Transverse colon (tissue), 4 donors: Measurements from ENCODE around the gene ZC3HAV1L. TPM values are rescaled to one million over a fixed set of nuclear protein-coding genes. Genes with fewer than 3 reads are reported as not detected.

ENCODE experiments used
- DNase-seq: peaks from one replicate; pipeline ENCODE4 v3.0.0-alpha.2; 2019
- H3K27ac ChIP-seq, 4 donors: fragments of 200-600 bp; sonication (generic); 2 replicates each; pipeline ENCODE4 v1.5.1; 2016 to 2018; ENCODE audit warnings: inconsistent platforms in 4 of 4
- H3K27me3 ChIP-seq: fragments of 200-600 bp; sonication (generic); 2 replicates; pipeline ENCODE4 v1.5.1; 2017; ENCODE audit warnings: inconsistent platforms
- H3K36me3 ChIP-seq, 4 donors: fragments of 200-600 bp; sonication (generic); 2 replicates each; pipeline ENCODE4 v1.5.1; 2017 to 2019; ENCODE audit warnings: inconsistent platforms in 4 of 4
- H3K4me1 ChIP-seq, 4 donors: fragments of 200-600 bp; sonication (generic); 2 replicates each; pipeline ENCODE4 v1.5.1; 2017 to 2020; ENCODE audit warnings: inconsistent platforms in 4 of 4
- H3K4me3 ChIP-seq, 4 donors: fragments of 200-600 bp; sonication (generic); 1 replicate in 1 of 4; 2 replicates in 3 of 4; pipeline versions ENCODE4 v1.5.1 to v1.6.1; 2017 to 2019; ENCODE audit warnings: inconsistent platforms in 4 of 4
- H3K9me3 ChIP-seq, 2 donors: fragments of 200-600 bp; sonication (generic); 2 replicates each; pipeline ENCODE4 v1.5.1; 2017 to 2019; ENCODE audit warnings: inconsistent platforms in 2 of 2
- EP300 ChIP-seq: sonication (generic); formaldehyde crosslinking; IDR thresholded peaks from one replicate; pipeline ENCODE4 v1.6.1; 2017; ENCODE audit warnings: antibody characterized with exemption, low read depth
- POLR2A ChIP-seq: fragments of 450-650 bp; IDR thresholded peaks from one replicate; pipeline ENCODE4 v1.6.1; 2016; ENCODE audit warnings: antibody characterized with exemption, mild to moderate bottlenecking, moderate library complexity
- POLR2AphosphoS5 ChIP-seq, 3 donors: sonication (generic); formaldehyde crosslinking; IDR thresholded peaks; one replicate each; pipeline ENCODE4 v1.6.1; 2016; ENCODE audit warnings: antibody characterized with exemption in 3 of 3
- WGBS, 2 donors: methylation state at CpG; one replicate each; pipeline ENCODE4 v1.1.5; 2018; ENCODE audit warnings: low coverage in 1 of 2; 5-methylcytosine and 5-hydroxymethylcytosine counted together
- in situ Hi-C, 4 donors: fragments of 200-750 bp; cut with MboI; loops; one replicate each; pipeline versions ENCODE4 v1.15.0 to v1.15.1; 2017; ENCODE audit warnings: low sequenced_read_pairs in 3 of 4, low pct_ligation_motif_present in 1 of 4, low pct_unique_long_range_greater_than_20kb in 1 of 4
- intact Hi-C: fragments of 100-400 bp; cut with DNase I; formaldehyde crosslinking; loops from one replicate; pipeline ENCODE4 v1.15.1; 2023; ENCODE audit warnings: low total_unique reads
- total RNA-seq, 4 donors: library from RNA; depleted of rRNA; stranded (reverse); fragments of >200 nt; gene quantifications; one replicate each; pipeline ENCODE4 v1.1.0, GENCODE V29; 2016
- TF ChIP-seq, protein P1 (sequence below), 5 experiments: fragments of 200-600 bp in 3 of 5; fragments of 450-650 bp in 2 of 5; sonication (generic) in 3 of 5; IDR thresholded peaks; 1 replicate in 2 of 5; 2 replicates in 3 of 5; pipeline ENCODE4 v1.5.1; 2016 to 2017; ENCODE audit warnings: antibody characterized with exemption in 5 of 5, inconsistent platforms in 3 of 5, mild to moderate bottlenecking in 2 of 5, moderate library complexity in 1 of 5

The ZC3HAV1L gene, protein sequence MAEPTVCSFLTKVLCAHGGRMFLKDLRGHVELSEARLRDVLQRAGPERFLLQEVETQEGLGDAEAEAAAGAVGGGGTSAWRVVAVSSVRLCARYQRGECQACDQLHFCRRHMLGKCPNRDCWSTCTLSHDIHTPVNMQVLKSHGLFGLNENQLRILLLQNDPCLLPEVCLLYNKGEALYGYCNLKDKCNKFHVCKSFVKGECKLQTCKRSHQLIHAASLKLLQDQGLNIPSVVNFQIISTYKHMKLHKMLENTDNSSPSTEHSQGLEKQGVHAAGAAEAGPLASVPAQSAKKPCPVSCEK
- 10 to 100 TPM in 2 of 4 donors, 1 to 10 TPM in 2; 5.2 to 71.4 (median 14.7) TPM for total RNA-seq

DNA sequence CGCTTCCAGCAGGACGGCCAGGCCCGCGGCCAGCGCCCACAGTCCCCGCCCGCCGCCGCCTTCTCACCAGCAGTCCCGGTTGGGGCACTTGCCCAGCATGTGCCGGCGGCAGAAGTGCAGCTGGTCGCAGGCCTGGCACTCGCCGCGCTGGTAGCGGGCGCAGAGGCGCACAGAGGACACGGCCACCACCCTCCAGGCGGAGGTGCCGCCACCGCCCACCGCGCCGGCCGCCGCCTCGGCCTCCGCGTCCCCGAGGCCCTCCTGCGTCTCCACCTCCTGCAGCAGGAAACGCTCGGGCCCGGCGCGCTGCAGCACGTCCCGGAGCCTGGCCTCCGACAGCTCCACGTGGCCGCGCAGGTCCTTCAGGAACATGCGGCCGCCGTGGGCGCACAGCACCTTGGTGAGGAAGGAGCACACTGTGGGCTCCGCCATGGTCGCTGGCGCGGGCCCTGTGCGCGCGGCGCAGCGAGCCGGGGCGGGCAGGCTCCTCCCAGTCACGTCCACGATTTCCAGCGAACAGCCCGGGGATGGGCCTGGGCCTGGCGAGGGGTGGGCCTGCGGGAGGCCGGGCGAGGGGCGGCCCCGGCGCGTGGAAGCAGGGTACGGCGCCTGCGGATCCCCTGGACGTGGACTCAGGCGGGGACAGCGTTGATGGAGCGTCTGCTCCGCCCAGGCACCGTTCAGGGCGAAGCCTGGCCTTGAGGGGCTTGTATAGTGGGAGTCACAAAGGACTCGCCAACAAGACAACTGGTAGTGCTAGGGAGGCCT, at the start of gene ZC3HAV1L:
TSS of gene ZC3HAV1L (minus strand) at position 457 of the 768 bp plus-strand sequence. CDS start at position 432, 25 bp downstream.
- in situ Hi-C loops = no loop called here
- 4% methylated on average over 40 of the region's 82 CpGs; no CpG with 5 or more reads in 1 of the 2 donors for WGBS, 2 donors
- peaks cover 0 to 19% (median 10%) of the 10 kb centered on the region in 4 donors for H3K4me1 ChIP-seq
- peak within 1 kb of the TSS; percentile 52 to 79 (median 60) for H3K4me3 ChIP-seq
- H3K36me3 ChIP-seq = no peaks in the 10 kb centered on the region
- no peaks in the 10 kb centered on the region for H3K9me3 ChIP-seq
- intact Hi-C loops = no loop called here
- no peaks in the 10 kb centered on the region for H3K27me3 ChIP-seq
- peak; percentile 46 for DNase-seq
- H3K27ac ChIP-seq = peak within 1 kb of the TSS; percentile 69 to 81 (median 72)
- TF ChIP-seq POLR2A (peak; percentile 48), POLR2AphosphoS5 (IDR thresholded peaks at IDR 0.05) (peak in 2 of 3 donors; percentile 36 to 49), EP300 (no peak)

DNA sequence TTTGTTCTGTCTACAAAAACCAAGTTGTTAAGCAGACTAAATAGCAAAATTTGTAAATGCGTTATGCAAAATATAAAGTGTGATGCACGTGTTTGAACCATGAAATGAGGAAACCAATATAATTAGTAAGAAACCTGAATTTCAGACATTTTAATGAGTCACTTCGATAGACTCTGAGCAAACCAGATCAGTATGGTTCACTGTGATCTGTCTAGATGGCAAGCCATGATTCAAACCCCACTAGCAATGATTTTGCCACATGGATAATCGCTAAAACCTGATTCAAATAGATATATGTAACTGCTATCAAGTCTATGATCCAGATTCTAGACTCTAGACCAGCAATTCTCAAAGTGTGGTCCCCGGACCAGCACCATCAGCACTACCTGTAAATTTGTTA, 48.9 kb upstream of the ZC3HAV1L start:
- 87 to 93% methylated on average over 3 to 5 of the region's 5 CpGs for WGBS, 2 donors
- in situ Hi-C loops = loop anchor here in 1 of 4 donors (25.0 kb wide), 1 partner anchor 197 kb away; no protein-coding TSS in a partner anchor
- TF ChIP-seq, protein P1, sequence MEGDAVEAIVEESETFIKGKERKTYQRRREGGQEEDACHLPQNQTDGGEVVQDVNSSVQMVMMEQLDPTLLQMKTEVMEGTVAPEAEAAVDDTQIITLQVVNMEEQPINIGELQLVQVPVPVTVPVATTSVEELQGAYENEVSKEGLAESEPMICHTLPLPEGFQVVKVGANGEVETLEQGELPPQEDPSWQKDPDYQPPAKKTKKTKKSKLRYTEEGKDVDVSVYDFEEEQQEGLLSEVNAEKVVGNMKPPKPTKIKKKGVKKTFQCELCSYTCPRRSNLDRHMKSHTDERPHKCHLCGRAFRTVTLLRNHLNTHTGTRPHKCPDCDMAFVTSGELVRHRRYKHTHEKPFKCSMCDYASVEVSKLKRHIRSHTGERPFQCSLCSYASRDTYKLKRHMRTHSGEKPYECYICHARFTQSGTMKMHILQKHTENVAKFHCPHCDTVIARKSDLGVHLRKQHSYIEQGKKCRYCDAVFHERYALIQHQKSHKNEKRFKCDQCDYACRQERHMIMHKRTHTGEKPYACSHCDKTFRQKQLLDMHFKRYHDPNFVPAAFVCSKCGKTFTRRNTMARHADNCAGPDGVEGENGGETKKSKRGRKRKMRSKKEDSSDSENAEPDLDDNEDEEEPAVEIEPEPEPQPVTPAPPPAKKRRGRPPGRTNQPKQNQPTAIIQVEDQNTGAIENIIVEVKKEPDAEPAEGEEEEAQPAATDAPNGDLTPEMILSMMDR (IDR thresholded peaks at IDR 0.05) = no peak
- TF ChIP-seq POLR2AphosphoS5 (IDR thresholded peaks at IDR 0.05) (no peak), EP300 (no peak), POLR2A (no peak)
- H3K4me3 ChIP-seq = no peak overlapping the region
- intact Hi-C loops = no loop called here
- peaks cover 0 to 62% (median 22%) of the 10 kb centered on the region in 4 donors for H3K36me3 ChIP-seq
- DNase-seq = no peak
- no peak overlapping the region for H3K27ac ChIP-seq
- H3K4me1 ChIP-seq = no peaks in the 10 kb centered on the region
- no peaks in the 10 kb centered on the region for H3K9me3 ChIP-seq
- H3K27me3 ChIP-seq = no peaks in the 10 kb centered on the region

DNA sequence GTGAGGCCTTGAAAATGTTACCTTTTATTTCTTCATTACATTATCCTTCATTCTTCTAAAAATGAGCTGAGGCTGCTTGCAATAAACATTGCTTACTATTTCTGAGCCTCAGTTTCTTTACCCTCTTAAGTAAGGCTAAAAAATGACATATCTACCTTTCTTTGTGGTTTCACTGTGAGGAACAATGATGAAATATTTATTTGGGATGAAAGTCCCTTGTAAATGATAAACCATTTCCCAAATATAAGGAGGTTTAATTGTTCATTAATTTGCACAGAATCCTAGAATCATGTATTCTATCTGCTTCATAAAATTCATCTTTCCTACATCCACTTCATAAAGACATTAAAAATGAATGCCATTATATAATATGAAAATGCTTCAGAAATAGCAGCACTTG, 45.7 kb upstream of the ZC3HAV1L start:
- no peaks in the 10 kb centered on the region for H3K27me3 ChIP-seq
- no peak overlapping the region for H3K27ac ChIP-seq
- H3K36me3 ChIP-seq = peaks cover 0 to 63% (median 26%) of the 10 kb centered on the region in 4 donors
- no peaks in the 10 kb centered on the region for H3K4me1 ChIP-seq
- in situ Hi-C loops (loop anchor here in 1 of 4 donors (25.0 kb wide), 1 partner anchor 194 kb away; no protein-coding TSS in a partner anchor), intact Hi-C loops (no loop called here)
- DNase-seq = no peak
- no peak overlapping the region for H3K4me3 ChIP-seq
- no peak for TF ChIP-seq POLR2AphosphoS5 (IDR thresholded peaks at IDR 0.05)
- no peak for TF ChIP-seq POLR2A
- no peak for TF ChIP-seq EP300
- TF ChIP-seq, protein P1 (IDR thresholded peaks at IDR 0.05) = no peak
- no peaks in the 10 kb centered on the region for H3K9me3 ChIP-seq

DNA sequence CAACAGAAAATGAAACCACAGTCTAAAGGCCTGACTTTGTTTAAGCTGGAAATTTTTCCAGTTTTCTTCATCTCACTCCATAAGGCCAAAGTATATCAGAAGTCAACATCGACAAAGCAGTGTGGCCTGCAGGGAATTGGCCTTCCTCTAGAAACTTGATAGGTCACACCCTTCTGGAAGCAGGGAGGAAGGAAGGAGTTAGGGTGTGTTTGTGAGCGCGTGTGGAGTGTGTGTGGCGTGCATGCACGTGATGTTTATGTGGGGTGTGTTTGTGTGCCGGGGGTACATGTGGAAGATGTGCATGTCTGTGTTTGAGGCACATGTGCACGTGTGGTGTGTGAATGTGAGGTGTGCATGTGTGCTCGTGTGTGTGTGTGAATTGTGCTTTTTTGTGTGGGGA, 45.1 kb upstream of the ZC3HAV1L start:
- no peak for DNase-seq
- TF ChIP-seq, protein P1 (IDR thresholded peaks at IDR 0.05) = no peak
- TF ChIP-seq EP300 = no peak
- no peak for TF ChIP-seq POLR2AphosphoS5 (IDR thresholded peaks at IDR 0.05)
- TF ChIP-seq POLR2A = no peak
- Histone ChIP-seq H3K27ac (no peak overlapping the region), H3K27me3 (no peaks in the 10 kb centered on the region), H3K4me3 (no peak overlapping the region), H3K4me1 (no peaks in the 10 kb centered on the region), H3K9me3 (no peaks in the 10 kb centered on the region), H3K36me3 (peaks cover 0 to 58% (median 28%) of the 10 kb centered on the region in 4 donors)
- intact Hi-C loops (no loop called here), in situ Hi-C loops (loop anchor here in 1 of 4 donors (25.0 kb wide), 1 partner anchor 194 kb away; no protein-coding TSS in a partner anchor)
- WGBS, 2 donors = 51 to 62% methylated on average over 7 to 8 of the region's 8 CpGs
